GM12874 (cell line): ENCODE measurements around the gene EPHB2.

Source experiments
- CTCF ChIP-seq: IDR thresholded peaks from 2 replicates; pipeline ENCODE4 v1.5.1; 2011; ENCODE audit warnings: low read depth, mild to moderate bottlenecking, control low read depth, low read length, moderate library complexity; ENCODE audit not compliant: insufficient read depth

Gene EPHB2

GRCh38 chr1:22870201-22870871 is 159.7 kb downstream of the EPHB2 start:
- TF ChIP-seq CTCF, result no peak

- no peak for TF ChIP-seq CTCF
These were observed 162.5 kb downstream of the EPHB2 start for GRCh38 chr1:22872981-22873664.

- no peak for TF ChIP-seq CTCF
These were observed 164.1 kb downstream of the EPHB2 start for GRCh38 chr1:22874785-22875184.

GRCh38 chr1:22875241-22875640 is 164.6 kb downstream of the EPHB2 start:
- TF ChIP-seq CTCF, result no peak

- TF ChIP-seq CTCF, result no peak
These were observed 165.2 kb downstream of the EPHB2 start for GRCh38 chr1:22875841-22876240.

GRCh38 chr1:22876359-22877111 is 165.9 kb downstream of the EPHB2 start:
- TF ChIP-seq CTCF, result no peak
